ENCODE data around the gene DUSP7.

DUSP7 gene

DNA sequence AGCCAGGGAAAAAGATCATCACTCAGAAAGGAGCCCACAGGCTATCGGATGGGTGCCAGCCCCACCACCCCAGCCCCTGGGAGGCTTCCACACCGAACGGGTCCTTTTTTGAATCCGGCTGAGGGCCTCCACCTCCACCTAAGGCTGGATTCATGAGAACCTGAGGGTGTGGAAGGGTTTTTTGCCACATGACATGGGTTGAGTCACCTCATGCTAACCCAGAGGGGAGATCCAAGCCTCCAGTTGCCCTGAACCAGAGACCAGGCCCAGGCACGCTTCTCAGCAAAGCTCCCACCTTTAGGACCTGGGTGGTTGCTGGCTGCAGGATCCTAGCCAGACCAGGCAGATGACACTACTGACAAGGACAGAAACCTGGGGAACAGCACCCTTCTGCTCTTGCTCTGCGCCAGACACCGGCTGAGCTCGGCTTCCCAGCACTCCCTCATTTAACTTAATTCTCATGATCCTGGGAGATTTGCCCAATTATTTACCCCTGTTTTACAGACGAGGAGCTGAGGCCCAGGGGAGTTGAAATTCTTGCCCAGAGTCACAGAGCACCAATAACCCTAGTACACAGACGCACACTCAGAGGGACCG, 25.6 kb downstream of the DUSP7 start:
- Histone ChIP-seq H2BK120ac (ENCODE audit: low read depth, low read length) (no peak overlapping the region), H3K9me3 (ENCODE audit: control insufficient read depth, low read length) (peaks cover 4% of the 10 kb centered on the region), H3K36me3 (ENCODE audit: control insufficient read depth in 1 of 2, insufficient read depth in 2 of 2, low read depth in 1 of 2, low read length in 2 of 2) (no peaks in the 10 kb centered on the region), H2AK5ac (ENCODE audit: low read length, severe bottlenecking) (no peak overlapping the region), H3K27ac (ENCODE audit: low read length, poor library complexity, severe bottlenecking) (no peak overlapping the region), H2AFZ (ENCODE audit: low read depth, low read length) (no peak overlapping the region), H4K8ac (ENCODE audit: low read length) (no peak overlapping the region), H2BK15ac (ENCODE audit: low read depth, poor library complexity, severe bottlenecking) (no peak overlapping the region), H3K9ac (ENCODE audit: low read length) (no peak overlapping the region), H3K4ac (ENCODE audit: low read depth in 1 of 2, low read length in 2 of 2) (no peak overlapping the region), H4K91ac (ENCODE audit: low read length) (no peak overlapping the region), H3K14ac (ENCODE audit: low read length in 2 of 2) (no peak overlapping the region), H3K18ac (ENCODE audit: low read depth in 1 of 2, low read length in 2 of 2) (no peak overlapping the region), H3K4me2 (ENCODE audit: low read length, poor library complexity, severe bottlenecking) (no peak overlapping the region), H2BK12ac (ENCODE audit: low read length in 2 of 2) (no peak overlapping the region), H3K27me3 (ENCODE audit: control insufficient read depth in 1 of 2, insufficient read depth in 1 of 2, low read length in 2 of 2) (peaks cover 0 to 3% of the 10 kb centered on the region in 2 experiments), H2BK5ac (ENCODE audit: low read depth, low read length, poor library complexity, severe bottlenecking) (no peak overlapping the region), H3K4me3 (ENCODE audit: insufficient read depth in 1 of 2, low read depth in 1 of 2, low read length in 2 of 2) (no peak overlapping the region), H3K79me1 (replicated peaks; ENCODE audit: low read length, poor library complexity, severe bottlenecking) (no peaks in the 10 kb centered on the region), H3K23ac (ENCODE audit: low read length in 2 of 2) (no peak overlapping the region), H3K4me1 (ENCODE audit: control insufficient read depth, insufficient read depth, low read depth, low read length) (no peaks in the 10 kb centered on the region)
- DNase-seq = no peak
- 90% methylated on average over 11 of the region's 11 CpGs for WGBS

- H3K79me1 ChIP-seq (replicated peaks; ENCODE audit: low read length, poor library complexity, severe bottlenecking) = no peaks in the 10 kb centered on the region
- H2BK5ac ChIP-seq (ENCODE audit: low read depth, low read length, poor library complexity, severe bottlenecking) = no peak overlapping the region
- H3K18ac ChIP-seq (ENCODE audit: low read depth in 1 of 2, low read length in 2 of 2) = no peak overlapping the region
- no peaks in the 10 kb centered on the region for H3K36me3 ChIP-seq (ENCODE audit: control insufficient read depth in 1 of 2, insufficient read depth in 2 of 2, low read depth in 1 of 2, low read length in 2 of 2)
- H2BK120ac ChIP-seq (ENCODE audit: low read depth, low read length) = no peak overlapping the region
- peaks cover 3% of the 10 kb centered on the region for H3K4me1 ChIP-seq (ENCODE audit: control insufficient read depth, insufficient read depth, low read depth, low read length)
- H2BK15ac ChIP-seq (ENCODE audit: low read depth, poor library complexity, severe bottlenecking) = no peak overlapping the region
- H3K9ac ChIP-seq (ENCODE audit: low read length) = no peak overlapping the region
- no peak overlapping the region for H2AFZ ChIP-seq (ENCODE audit: low read depth, low read length)
- H3K4me2 ChIP-seq (ENCODE audit: low read length, poor library complexity, severe bottlenecking) = no peak overlapping the region
- 92% methylated on average over 10 of the region's 10 CpGs for WGBS
- no peak overlapping the region for H3K27ac ChIP-seq (ENCODE audit: low read length, poor library complexity, severe bottlenecking)
- no peak overlapping the region for H3K4ac ChIP-seq (ENCODE audit: low read depth in 1 of 2, low read length in 2 of 2)
- H3K27me3 ChIP-seq (ENCODE audit: control insufficient read depth in 1 of 2, insufficient read depth in 1 of 2, low read length in 2 of 2) = peaks cover 0 to 3% of the 10 kb centered on the region in 2 experiments
- H3K4me3 ChIP-seq (ENCODE audit: insufficient read depth in 1 of 2, low read depth in 1 of 2, low read length in 2 of 2) = no peak overlapping the region
- peaks cover 4% of the 10 kb centered on the region for H3K9me3 ChIP-seq (ENCODE audit: control insufficient read depth, low read length)
- no peak for DNase-seq
- H2AK5ac ChIP-seq (ENCODE audit: low read length, severe bottlenecking) = no peak overlapping the region
- H4K8ac ChIP-seq (ENCODE audit: low read length) = no peak overlapping the region
- no peak overlapping the region for H3K14ac ChIP-seq (ENCODE audit: low read length in 2 of 2)
- no peak overlapping the region for H4K91ac ChIP-seq (ENCODE audit: low read length)
- H3K23ac ChIP-seq (ENCODE audit: low read length in 2 of 2) = no peak overlapping the region
- H2BK12ac ChIP-seq (ENCODE audit: low read length in 2 of 2) = no peak overlapping the region
Observed at GRCh38 chr3:52029535-52029934, 26.8 kb downstream of the DUSP7 start.

DNA sequence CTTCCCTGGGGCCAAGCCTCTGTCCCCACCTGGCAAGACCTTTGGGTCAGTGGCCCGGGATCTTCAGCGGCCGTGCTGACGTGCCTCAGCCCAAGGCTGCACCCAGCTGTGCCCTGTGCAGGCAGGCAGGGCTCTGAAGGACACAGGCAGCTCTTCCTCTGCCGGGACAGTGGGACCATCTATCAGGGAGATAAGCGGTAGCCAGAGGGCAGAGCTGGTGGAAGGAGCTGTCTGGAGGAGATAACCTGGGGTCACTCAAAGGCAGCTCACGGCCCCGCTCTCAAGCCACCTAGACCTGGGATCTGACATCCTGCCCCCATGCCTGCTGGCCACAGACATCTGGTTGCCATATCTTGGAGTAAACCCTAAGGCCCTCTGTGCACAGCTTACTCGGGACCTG, 27.3 kb downstream of the DUSP7 start:
- Histone ChIP-seq H3K27ac (ENCODE audit: low read length, poor library complexity, severe bottlenecking) (no peak overlapping the region), H3K4ac (ENCODE audit: low read depth in 1 of 2, low read length in 2 of 2) (no peak overlapping the region), H3K27me3 (ENCODE audit: control insufficient read depth in 1 of 2, insufficient read depth in 1 of 2, low read length in 2 of 2) (peaks cover 0 to 3% of the 10 kb centered on the region in 2 experiments), H2AK5ac (ENCODE audit: low read length, severe bottlenecking) (no peak overlapping the region), H2AFZ (ENCODE audit: low read depth, low read length) (no peak overlapping the region), H2BK5ac (ENCODE audit: low read depth, low read length, poor library complexity, severe bottlenecking) (no peak overlapping the region), H3K79me1 (replicated peaks; ENCODE audit: low read length, poor library complexity, severe bottlenecking) (no peaks in the 10 kb centered on the region), H2BK15ac (ENCODE audit: low read depth, poor library complexity, severe bottlenecking) (no peak overlapping the region), H3K18ac (ENCODE audit: low read depth in 1 of 2, low read length in 2 of 2) (no peak overlapping the region), H4K8ac (ENCODE audit: low read length) (no peak overlapping the region), H3K4me1 (ENCODE audit: control insufficient read depth, insufficient read depth, low read depth, low read length) (peaks cover 3% of the 10 kb centered on the region), H3K14ac (ENCODE audit: low read length in 2 of 2) (peak overlapping the region in 1 of 2 experiments; percentile 69), H4K91ac (ENCODE audit: low read length) (no peak overlapping the region), H3K4me3 (ENCODE audit: insufficient read depth in 1 of 2, low read depth in 1 of 2, low read length in 2 of 2) (no peak overlapping the region), H3K23ac (ENCODE audit: low read length in 2 of 2) (no peak overlapping the region), H3K9ac (ENCODE audit: low read length) (no peak overlapping the region), H2BK120ac (ENCODE audit: low read depth, low read length) (no peak overlapping the region), H3K4me2 (ENCODE audit: low read length, poor library complexity, severe bottlenecking) (no peak overlapping the region), H3K9me3 (ENCODE audit: control insufficient read depth, low read length) (peaks cover 4% of the 10 kb centered on the region), H2BK12ac (ENCODE audit: low read length in 2 of 2) (no peak overlapping the region), H3K36me3 (ENCODE audit: control insufficient read depth in 1 of 2, insufficient read depth in 2 of 2, low read depth in 1 of 2, low read length in 2 of 2) (no peaks in the 10 kb centered on the region)
- DNase-seq = no peak
- 76% methylated on average over 9 of the region's 9 CpGs for WGBS

DNA sequence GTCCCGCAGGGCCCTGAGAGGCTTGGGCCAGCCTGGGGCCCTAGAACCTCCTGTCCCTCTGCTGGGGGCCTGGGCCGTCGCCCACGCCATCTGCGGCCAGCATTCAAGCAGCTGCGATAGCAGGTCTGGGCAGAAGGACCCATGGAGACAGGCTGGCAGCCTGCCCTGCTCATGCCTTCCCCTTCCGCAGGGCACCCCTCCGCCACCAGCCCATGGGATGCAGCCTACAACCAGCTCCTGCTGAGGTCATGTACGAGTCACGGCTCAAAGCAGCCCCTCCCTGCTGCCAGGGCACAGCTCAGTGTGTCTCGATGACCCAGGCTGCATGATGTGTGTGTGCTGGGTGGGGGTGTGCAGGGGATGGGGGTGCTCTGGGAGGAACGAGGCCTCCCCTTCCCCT, 27.8 kb downstream of the DUSP7 start:
- WGBS = 88% methylated on average over 10 of the region's 12 CpGs
- Histone ChIP-seq H3K4ac (ENCODE audit: low read depth in 1 of 2, low read length in 2 of 2) (no peak overlapping the region), H3K9me3 (ENCODE audit: control insufficient read depth, low read length) (peaks cover 4% of the 10 kb centered on the region), H4K91ac (ENCODE audit: low read length) (no peak overlapping the region), H2BK5ac (ENCODE audit: low read depth, low read length, poor library complexity, severe bottlenecking) (no peak overlapping the region), H3K36me3 (ENCODE audit: control insufficient read depth in 1 of 2, insufficient read depth in 2 of 2, low read depth in 1 of 2, low read length in 2 of 2) (no peaks in the 10 kb centered on the region), H3K27me3 (ENCODE audit: control insufficient read depth in 1 of 2, insufficient read depth in 1 of 2, low read length in 2 of 2) (peaks cover 0 to 2% of the 10 kb centered on the region in 2 experiments), H3K9ac (ENCODE audit: low read length) (no peak overlapping the region), H2AFZ (ENCODE audit: low read depth, low read length) (no peak overlapping the region), H2AK5ac (ENCODE audit: low read length, severe bottlenecking) (no peak overlapping the region), H3K23ac (ENCODE audit: low read length in 2 of 2) (no peak overlapping the region), H2BK15ac (ENCODE audit: low read depth, poor library complexity, severe bottlenecking) (no peak overlapping the region), H3K4me3 (ENCODE audit: insufficient read depth in 1 of 2, low read depth in 1 of 2, low read length in 2 of 2) (no peak overlapping the region), H3K27ac (ENCODE audit: low read length, poor library complexity, severe bottlenecking) (no peak overlapping the region), H3K4me1 (ENCODE audit: control insufficient read depth, insufficient read depth, low read depth, low read length) (peaks cover 3% of the 10 kb centered on the region), H3K14ac (ENCODE audit: low read length in 2 of 2) (no peak overlapping the region), H3K79me1 (replicated peaks; ENCODE audit: low read length, poor library complexity, severe bottlenecking) (no peaks in the 10 kb centered on the region), H2BK12ac (ENCODE audit: low read length in 2 of 2) (no peak overlapping the region), H4K8ac (ENCODE audit: low read length) (no peak overlapping the region), H3K18ac (ENCODE audit: low read depth in 1 of 2, low read length in 2 of 2) (no peak overlapping the region), H3K4me2 (ENCODE audit: low read length, poor library complexity, severe bottlenecking) (no peak overlapping the region), H2BK120ac (ENCODE audit: low read depth, low read length) (no peak overlapping the region)
- DNase-seq = no peak

All from mesenchymal stem cell (in vitro differentiated cells and primary cell).